Measurements from ENCODE around the gene DSCAML1.

DSCAML1 gene

DNA sequence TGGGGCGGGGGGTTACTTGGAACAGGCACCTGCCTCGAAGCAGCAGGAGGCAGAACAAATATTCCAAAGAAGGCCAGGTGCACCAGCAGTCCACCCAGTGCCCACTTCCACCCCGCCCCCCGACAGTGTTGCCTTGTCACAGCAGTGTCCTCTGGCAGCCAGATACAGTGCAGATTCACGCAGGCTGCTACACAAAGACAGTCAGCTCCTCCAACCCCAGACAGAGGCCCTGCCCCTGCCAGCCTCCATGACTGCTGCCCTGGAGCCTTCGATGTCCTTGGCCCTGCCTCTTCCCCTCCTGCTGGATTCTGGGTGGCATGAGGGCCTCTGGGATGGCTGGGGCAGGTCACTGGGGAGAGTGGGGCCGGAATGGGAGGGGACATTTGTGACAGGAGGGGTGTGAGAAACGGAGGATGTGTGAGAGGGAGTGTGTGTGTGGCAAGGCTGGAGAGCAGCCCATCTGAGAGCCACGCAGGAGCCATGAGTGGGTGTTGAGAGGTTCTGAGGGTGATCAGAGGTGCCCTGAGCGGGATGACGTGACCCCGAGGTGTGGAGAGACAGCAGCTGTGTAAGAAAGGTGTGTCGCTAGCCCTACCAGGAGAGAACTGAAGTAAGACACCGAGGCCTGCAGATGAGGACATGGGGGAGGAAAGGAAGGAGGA is 295.6 kb downstream of the DSCAML1 start:
- TF ChIP-seq FOXM1 (IDR thresholded peaks at IDR 0.05; ENCODE audit: borderline replicate concordance) = no peak
- TF ChIP-seq NFRKB (IDR thresholded peaks at IDR 0.05) = no peak
- no peak for TF ChIP-seq ZNF384 (IDR thresholded peaks at IDR 0.05)
- TF ChIP-seq FOXA1 (IDR thresholded peaks at IDR 0.05) = no peak
- no peak for TF ChIP-seq CTBP1 (IDR thresholded peaks at IDR 0.05; ENCODE audit: borderline replicate concordance)
- no peak for DNase-seq (ENCODE audit: extremely low spot score)
- ChIA-PET CTCF (no interaction called here), POLR2A (no interaction called here)

DNA sequence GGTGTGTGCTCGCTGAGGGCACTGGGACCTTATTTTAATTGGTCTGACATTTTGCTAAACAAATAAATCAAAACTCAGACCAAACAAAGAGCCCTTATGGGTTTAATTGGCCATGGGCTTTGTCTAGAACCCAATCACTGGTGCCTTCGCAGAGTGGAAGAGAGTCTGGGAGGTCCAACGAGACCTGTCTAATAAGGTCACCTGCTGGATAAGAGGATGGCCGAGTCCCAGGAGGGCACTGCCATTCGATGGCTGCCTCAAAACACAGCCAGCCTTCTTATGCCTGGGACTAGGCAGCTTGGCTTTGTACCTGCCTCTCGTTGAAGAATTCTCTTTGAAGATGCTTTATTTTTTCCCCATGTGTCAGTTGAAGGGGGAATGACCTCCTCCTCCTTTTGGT is 298.2 kb downstream of the DSCAML1 start:
- TF ChIP-seq FOXA1 (IDR thresholded peaks at IDR 0.05) = no peak
- TF ChIP-seq ARNT (IDR thresholded peaks at IDR 0.05) = no peak
- TF ChIP-seq NFRKB (IDR thresholded peaks at IDR 0.05) = no peak
- no peak for TF ChIP-seq TARDBP (IDR thresholded peaks at IDR 0.05)
- no peak for TF ChIP-seq SP1 (IDR thresholded peaks at IDR 0.05)
- no peak for TF ChIP-seq CTBP1 (IDR thresholded peaks at IDR 0.05; ENCODE audit: borderline replicate concordance)
- no peak for TF ChIP-seq SUZ12 (IDR thresholded peaks at IDR 0.05)
- TF ChIP-seq BHLHE40 (IDR thresholded peaks at IDR 0.05; ENCODE audit: borderline replicate concordance) = no peak
- no peak for TF ChIP-seq FOXM1 (IDR thresholded peaks at IDR 0.05; ENCODE audit: borderline replicate concordance)
- TF ChIP-seq FOXK2 (IDR thresholded peaks at IDR 0.05) = no peak
- no peak for TF ChIP-seq LEF1 (IDR thresholded peaks at IDR 0.05; ENCODE audit: borderline replicate concordance)
- TF ChIP-seq HDGF (IDR thresholded peaks at IDR 0.05; ENCODE audit: borderline replicate concordance) = no peak
- no peak for TF ChIP-seq L3MBTL2 (conservative IDR thresholded peaks at IDR 0.05)
- no peak for TF ChIP-seq ELF4 (IDR thresholded peaks at IDR 0.05)
- TF ChIP-seq ZNF384 (IDR thresholded peaks at IDR 0.05) = no peak
- no peak for TF ChIP-seq PKNOX1 (IDR thresholded peaks at IDR 0.05)
- ChIA-PET POLR2A (no interaction called here), CTCF (no interaction called here)
- no peak for DNase-seq (ENCODE audit: extremely low spot score)

DNA sequence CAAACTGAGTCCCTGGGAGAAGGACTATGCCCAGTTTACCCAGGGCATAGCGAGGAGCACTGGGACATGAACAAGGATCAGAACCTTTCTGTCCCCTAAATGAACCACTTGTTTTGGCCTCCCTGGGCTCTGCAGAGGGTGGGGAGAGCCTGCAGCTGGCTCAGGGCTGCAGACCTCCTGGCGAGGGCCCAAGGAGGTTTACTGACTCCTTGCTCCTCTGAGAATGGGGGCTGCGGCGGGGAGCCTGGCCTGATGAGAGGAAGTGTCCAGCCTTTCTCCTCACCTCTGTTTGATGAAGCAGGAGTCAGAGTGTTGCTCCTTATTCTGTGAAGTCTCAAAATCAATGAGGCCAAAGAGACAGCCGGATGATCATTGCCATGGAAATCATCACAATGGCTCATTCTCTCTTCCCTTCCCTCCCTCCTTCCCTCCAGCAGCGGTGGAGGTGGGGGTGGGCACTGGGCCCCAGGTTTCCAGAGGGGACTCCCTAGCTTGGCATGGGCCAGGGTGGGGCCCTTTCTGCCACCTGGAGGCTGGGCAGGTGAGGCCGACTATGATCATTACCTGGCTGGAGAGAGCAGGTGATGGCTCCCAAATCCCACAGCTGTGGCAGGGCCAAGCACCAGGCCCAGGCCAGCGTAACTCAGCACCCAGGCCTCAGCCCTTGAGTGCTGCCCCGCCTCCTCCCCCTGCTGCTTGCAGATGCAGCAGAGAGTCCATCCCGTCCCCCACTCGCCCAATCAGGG is 299.6 kb downstream of the DSCAML1 start:
- DNase-seq (ENCODE audit: extremely low spot score) = no peak
- ChIA-PET CTCF (no interaction called here), POLR2A (no interaction called here)
- TF ChIP-seq LEF1 (IDR thresholded peaks at IDR 0.05; ENCODE audit: borderline replicate concordance) = no peak
- TF ChIP-seq PKNOX1 (IDR thresholded peaks at IDR 0.05) = no peak
- TF ChIP-seq FOXK2 (IDR thresholded peaks at IDR 0.05) = no peak
- no peak for TF ChIP-seq HDGF (IDR thresholded peaks at IDR 0.05; ENCODE audit: borderline replicate concordance)
- no peak for TF ChIP-seq SUZ12 (IDR thresholded peaks at IDR 0.05)
- no peak for TF ChIP-seq ZNF384 (IDR thresholded peaks at IDR 0.05)
- no peak for TF ChIP-seq TARDBP (IDR thresholded peaks at IDR 0.05)
- no peak for TF ChIP-seq FOXA1 (IDR thresholded peaks at IDR 0.05)
- no peak for TF ChIP-seq CTBP1 (IDR thresholded peaks at IDR 0.05; ENCODE audit: borderline replicate concordance)
- TF ChIP-seq SP1 (IDR thresholded peaks at IDR 0.05) = no peak
- TF ChIP-seq ARNT (IDR thresholded peaks at IDR 0.05) = no peak
- no peak for TF ChIP-seq BHLHE40 (IDR thresholded peaks at IDR 0.05; ENCODE audit: borderline replicate concordance)
- no peak for TF ChIP-seq FOXM1 (IDR thresholded peaks at IDR 0.05; ENCODE audit: borderline replicate concordance)
- TF ChIP-seq NFRKB (IDR thresholded peaks at IDR 0.05) = no peak
- TF ChIP-seq ELF4 (IDR thresholded peaks at IDR 0.05) = no peak
- no peak for TF ChIP-seq L3MBTL2 (conservative IDR thresholded peaks at IDR 0.05)

- POLR2A ChIA-PET = interaction anchor here (1.1 kb wide), 1 partner anchor 11 kb away, joined by 3 read pairs; no protein-coding TSS in a partner anchor
- no peak for DNase-seq (ENCODE audit: extremely low spot score)
- TF ChIP-seq L3MBTL2 (conservative IDR thresholded peaks at IDR 0.05) (no peak), SUZ12 (IDR thresholded peaks at IDR 0.05) (no peak), PKNOX1 (IDR thresholded peaks at IDR 0.05) (no peak), CTBP1 (IDR thresholded peaks at IDR 0.05; ENCODE audit: borderline replicate concordance) (no peak)
- CTCF ChIA-PET = no interaction called here
Measured at GRCh38 chr11:117495357-117495756, 301.7 kb downstream of the DSCAML1 start.

- ChIA-PET CTCF (no interaction called here), POLR2A (no interaction called here)
- no peak for TF ChIP-seq L3MBTL2 (conservative IDR thresholded peaks at IDR 0.05)
- no peak for TF ChIP-seq SP1 (IDR thresholded peaks at IDR 0.05)
- no peak for TF ChIP-seq ARNT (IDR thresholded peaks at IDR 0.05)
- no peak for TF ChIP-seq PKNOX1 (IDR thresholded peaks at IDR 0.05)
- no peak for TF ChIP-seq NFRKB (IDR thresholded peaks at IDR 0.05)
- TF ChIP-seq CTBP1 (IDR thresholded peaks at IDR 0.05; ENCODE audit: borderline replicate concordance) = no peak
- no peak for TF ChIP-seq ZNF384 (IDR thresholded peaks at IDR 0.05)
- no peak for DNase-seq (ENCODE audit: extremely low spot score)
Measured at GRCh38 chr11:117492578-117493251, 304.3 kb downstream of the DSCAML1 start.
